ENCODE measurements around the gene CLEC4G.

DNA sequence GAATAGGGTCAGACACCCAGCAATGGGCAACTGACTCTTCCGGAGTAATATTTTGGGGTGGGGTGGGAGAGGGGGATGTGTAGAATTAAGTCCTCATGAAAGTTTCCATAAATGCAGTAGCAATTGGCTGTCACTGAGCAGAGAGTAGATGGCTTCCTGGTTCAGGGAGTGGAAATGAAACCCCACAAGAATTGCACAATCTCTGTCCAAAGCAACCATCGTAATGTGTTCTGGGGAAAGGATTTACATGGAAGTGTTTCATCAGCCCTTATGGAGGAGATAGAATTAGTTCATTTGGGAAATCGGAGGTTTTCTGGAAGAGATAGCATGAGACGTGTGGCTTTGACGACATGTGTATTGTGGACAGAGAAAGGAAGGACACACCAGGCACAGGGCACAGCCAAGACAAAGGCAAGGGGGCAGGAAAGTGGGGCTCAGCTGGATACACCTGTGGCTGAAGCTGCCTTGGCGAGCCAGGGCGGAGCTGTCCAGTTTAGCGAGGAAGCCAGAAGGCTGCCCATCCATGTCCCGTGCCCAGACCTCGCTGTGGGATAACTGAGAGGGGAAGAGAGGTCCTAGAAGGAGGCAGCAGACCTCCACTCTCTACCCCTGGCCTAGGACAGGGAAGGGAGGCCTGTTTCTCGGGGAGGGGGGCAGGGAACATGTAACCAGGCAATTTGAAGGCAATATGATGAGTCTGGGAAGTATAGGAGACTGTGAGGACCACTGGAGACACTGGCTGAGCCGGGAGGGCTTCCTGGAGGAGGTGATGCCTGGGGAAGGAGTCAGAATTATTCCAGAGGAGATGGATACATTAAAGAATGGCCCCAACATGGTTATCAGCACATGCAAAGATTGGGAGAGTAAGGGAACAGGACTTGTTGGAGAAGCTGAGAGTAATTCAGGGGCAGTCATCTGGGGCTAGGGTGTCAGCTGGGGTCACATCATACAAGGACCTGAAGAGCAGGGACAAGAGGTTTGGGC, 2.6 kb upstream of the CLEC4G start:
- TF ChIP-seq SRF (IDR thresholded peaks at IDR 0.05; ENCODE audit: low read depth, low read length) (no peak), ZNF12 (CRISPR knock-in tag; IDR thresholded peaks at IDR 0.05) (no peak), ZNF660 (CRISPR knock-in tag; IDR thresholded peaks at IDR 0.05; ENCODE audit: borderline replicate concordance, low read depth) (no peak), ZNF615 (CRISPR knock-in tag; IDR thresholded peaks at IDR 0.05; ENCODE audit: borderline replicate concordance) (no peak), CTCF (CRISPR knock-in tag; IDR thresholded peaks at IDR 0.05) (no peak)
